GM21515 (cell line): ENCODE measurements around the gene IMMP2L.

Experiments
- ATAC-seq: cut with Tn5 transposase; IDR thresholded peaks from one replicate; pipeline ENCODE4 v1.9.1; 2021; ENCODE audit not compliant: unreplicated experiment

Gene IMMP2L

DNA sequence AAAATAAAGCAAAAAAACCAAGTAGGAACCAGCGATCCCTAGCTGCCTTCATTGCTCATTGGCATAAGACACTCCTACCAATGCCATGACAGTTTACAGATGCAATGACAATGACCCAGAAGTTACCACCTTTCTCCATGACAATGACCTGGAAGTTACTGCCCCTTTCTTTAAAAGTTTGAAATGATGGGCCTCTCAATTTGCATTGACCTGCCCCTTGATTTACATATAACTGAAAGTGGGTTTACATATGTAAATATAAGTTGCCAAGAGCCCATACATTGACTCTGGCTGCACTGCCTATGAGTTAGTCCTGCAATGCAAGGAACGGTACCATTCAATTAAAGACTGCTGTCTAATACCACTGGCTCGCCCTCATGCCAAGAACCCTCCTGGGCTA lies 712.1 kb downstream of the IMMP2L start:
- no peak for ATAC-seq

GRCh38 chr7:110842796-110843195 lies 719.5 kb downstream of the IMMP2L start:
- ATAC-seq: no peak

DNA sequence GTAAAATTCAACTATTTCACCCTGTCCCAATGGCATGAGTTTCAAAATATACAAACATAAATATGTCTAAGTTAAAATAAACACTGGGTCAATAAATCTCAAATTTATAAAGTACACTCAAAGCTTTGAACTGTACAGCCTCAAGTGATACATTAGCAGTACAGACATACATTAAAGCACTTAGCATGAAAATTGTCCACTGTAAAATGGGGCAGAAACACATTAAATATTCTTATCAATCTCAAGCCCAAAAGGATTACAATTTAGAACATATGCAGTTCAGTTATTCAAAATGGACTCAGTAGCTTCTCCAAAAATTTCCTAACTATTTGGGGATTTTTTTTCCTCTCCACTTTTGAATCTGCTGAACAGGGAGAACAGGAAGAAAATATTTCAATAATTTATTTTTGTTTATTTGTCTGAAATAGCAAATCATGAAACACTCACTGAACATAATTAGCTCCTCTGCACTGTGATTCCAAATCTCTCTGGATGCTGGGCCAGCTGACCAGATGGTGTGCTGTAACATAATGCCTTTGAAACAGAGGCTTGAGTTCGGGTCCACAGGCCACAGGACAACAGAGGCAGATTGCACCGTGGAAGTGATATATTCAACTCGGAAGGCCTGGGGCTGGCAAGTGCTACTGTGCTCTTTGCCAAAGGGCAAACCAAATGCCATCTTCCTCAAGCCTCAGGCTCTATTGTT lies 720.3 kb downstream of the IMMP2L start:
- ATAC-seq: no peak

GRCh38 chr7:110839866-110840265 lies 722.4 kb downstream of the IMMP2L start:
- ATAC-seq: no peak

GRCh38 chr7:110835849-110836248 lies 726.4 kb downstream of the IMMP2L start:
- no peak for ATAC-seq

DNA sequence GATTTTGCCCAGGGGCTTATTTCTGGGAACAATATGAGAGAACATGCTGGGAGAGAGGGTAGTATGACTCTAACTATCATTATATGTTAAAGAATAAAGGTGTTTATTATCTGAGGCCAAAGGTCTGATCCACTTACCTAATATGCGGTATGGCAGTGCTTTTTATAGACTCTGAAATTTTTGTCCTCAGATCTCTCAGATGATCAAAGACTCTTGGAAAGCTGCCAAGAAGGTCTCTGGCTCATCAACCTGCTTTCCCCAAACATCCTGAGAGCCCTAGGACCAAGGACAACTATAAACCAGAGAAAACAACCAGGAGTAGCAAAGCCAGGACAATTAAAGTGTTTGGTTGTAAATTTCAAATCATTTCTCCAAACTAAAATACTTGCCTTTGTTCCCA lies 727.1 kb downstream of the IMMP2L start:
- no peak for ATAC-seq

- no peak for ATAC-seq
These were observed 730.9 kb downstream of the IMMP2L start for GRCh38 chr7:110831419-110831818.

- ATAC-seq: no peak
These were observed 731.5 kb downstream of the IMMP2L start for GRCh38 chr7:110830778-110831177.

GRCh38 chr7:110827936-110828335 lies 734.4 kb downstream of the IMMP2L start:
- no peak for ATAC-seq

GRCh38 chr7:110827287-110827855 lies 734.9 kb downstream of the IMMP2L start:
- no peak for ATAC-seq

- no peak for ATAC-seq
These were observed 748.3 kb downstream of the IMMP2L start for GRCh38 chr7:110813986-110814385.

- ATAC-seq: no peak
These were observed 752.5 kb downstream of the IMMP2L start for GRCh38 chr7:110809832-110810231.

DNA sequence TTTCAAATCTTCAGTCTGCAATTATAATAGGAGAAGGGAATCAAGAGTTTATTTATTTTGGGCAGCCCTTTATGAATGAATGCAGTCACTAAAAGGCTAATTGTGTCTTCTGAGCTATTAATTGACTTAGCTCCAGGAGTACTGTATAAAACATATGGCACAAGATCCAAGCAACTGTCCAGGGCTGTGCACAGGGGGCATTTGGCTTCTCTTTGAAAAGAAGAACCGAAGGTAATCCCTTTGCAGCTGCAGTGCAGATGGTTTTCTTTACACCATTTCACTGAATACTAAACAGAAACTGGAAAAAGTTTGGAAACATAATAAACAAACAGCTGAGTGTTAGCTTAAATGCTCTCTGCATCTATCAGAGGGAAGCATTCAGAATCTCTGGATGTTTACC lies 753.9 kb downstream of the IMMP2L start:
- ATAC-seq: no peak

- ATAC-seq: no peak
These were observed 757.8 kb downstream of the IMMP2L start for GRCh38 chr7:110804501-110804900.

DNA sequence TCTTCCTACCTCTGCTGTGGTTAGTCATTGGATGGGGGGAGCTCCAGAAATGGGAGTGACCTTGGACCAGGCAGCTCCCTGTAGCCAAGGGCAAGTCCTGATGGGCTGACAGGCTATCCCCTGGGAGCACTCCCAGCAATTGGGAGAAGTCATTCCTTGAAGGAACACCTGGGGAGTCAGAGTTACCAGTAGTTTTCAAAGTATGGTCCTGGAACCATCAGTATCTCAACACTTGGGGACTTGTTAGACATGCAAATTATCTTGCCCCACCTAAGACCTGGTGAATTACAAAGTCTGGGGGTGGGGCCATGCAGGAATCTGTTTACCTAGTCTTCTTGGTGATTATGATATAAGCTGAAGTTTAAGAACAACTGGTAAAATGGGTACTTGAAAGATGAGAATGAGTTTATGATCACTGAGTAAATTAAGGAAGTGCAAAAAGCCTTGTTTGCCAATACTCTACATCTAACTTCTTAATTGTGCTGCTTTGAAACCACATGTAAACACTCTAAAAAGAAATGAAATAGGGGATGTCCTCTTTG lies 758.6 kb downstream of the IMMP2L start:
- no peak for ATAC-seq

DNA sequence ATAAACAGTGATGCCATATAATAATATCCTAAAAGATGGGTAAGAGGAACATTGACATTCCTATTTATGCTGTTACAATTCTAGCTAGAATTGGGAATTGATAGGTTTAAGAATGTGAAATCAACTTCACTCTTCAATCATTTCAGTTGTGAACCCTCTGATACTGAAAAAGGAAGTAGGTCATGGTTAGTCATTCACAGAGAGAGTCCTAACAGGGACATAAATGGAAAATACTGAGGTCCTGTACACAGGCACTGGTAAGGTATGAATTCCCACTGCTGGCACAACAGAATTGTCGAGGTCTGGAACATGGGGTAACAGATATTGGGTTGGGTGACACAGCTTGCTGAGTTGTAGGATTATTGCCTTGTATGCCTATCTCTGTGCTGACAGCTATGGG lies 760.8 kb downstream of the IMMP2L start:
- no peak for ATAC-seq

GRCh38 chr7:110800984-110801383 lies 761.3 kb downstream of the IMMP2L start:
- ATAC-seq: no peak

DNA sequence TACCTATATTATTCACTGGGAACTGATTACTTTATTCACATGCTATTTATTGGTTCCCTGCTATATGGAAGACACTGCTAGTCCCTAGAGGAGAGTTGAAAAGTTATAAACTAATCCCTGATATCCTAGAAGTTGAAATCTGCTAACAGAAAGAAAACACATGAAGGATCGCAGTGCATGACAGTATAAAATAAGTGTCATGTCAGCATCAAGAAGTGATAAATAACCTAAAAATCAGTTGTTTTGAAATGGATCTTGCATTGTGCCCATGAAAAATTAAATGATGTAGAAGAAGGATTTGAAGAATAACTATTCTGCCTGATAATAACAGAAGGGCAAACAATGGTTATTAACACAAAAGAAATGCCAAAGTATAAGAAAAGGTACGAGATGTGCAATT lies 764.6 kb downstream of the IMMP2L start:
- no peak for ATAC-seq

DNA sequence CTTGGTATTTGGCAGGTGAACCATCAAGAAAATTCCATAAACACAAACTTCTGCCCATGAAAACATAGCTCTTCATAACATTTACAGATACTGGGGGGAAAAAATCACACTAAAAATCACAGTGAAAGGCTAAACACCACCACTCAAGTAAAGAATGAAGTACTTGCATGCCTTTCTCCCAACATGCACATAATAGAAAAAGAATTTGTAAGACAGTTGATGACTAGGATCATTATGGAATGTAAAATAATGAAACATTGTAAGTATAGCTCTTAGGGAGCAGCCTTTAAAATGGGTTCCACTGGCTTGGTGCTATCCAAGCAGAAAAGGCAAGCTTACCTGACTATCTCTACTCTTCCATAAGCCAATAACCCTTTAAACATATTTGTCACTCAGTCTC lies 771.3 kb downstream of the IMMP2L start:
- ATAC-seq: no peak

GRCh38 chr7:110786328-110786965 lies 775.8 kb downstream of the IMMP2L start:
- no peak for ATAC-seq

DNA sequence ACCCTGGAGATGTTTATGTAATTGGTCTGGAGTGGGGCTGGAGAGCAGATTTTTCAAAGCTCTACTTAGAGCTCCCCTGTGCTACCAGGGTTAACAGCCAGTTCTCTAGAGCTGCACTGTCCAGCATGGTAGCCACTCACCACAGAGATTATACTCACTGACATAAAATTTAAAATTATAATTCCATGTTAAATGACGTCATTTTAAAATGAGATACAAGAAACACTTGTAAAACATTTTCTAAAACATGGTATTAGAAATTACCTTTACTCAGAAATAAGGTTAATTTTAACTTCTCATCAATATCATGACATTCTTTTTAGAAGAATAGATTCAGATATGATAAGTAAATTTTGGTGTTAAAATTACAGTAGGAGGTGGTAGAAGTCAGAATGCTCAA lies 777.5 kb downstream of the IMMP2L start:
- no peak for ATAC-seq

GRCh38 chr7:110780712-110781111 lies 781.6 kb downstream of the IMMP2L start:
- no peak for ATAC-seq
